SHP77 (cell line): Measurements from ENCODE around the gene RGMA.
"Not testable (repeated sequence)": the region's sequence is repeated elsewhere in the genome, so short reads cannot be mapped to it uniquely, and the experiment has no call there.

Experiments used
- DNase-seq, 2 experiments: peaks; one replicate each; lab custom pipeline; 2025; lab: John Stamatoyannopoulos, UW

Gene RGMA

DNA sequence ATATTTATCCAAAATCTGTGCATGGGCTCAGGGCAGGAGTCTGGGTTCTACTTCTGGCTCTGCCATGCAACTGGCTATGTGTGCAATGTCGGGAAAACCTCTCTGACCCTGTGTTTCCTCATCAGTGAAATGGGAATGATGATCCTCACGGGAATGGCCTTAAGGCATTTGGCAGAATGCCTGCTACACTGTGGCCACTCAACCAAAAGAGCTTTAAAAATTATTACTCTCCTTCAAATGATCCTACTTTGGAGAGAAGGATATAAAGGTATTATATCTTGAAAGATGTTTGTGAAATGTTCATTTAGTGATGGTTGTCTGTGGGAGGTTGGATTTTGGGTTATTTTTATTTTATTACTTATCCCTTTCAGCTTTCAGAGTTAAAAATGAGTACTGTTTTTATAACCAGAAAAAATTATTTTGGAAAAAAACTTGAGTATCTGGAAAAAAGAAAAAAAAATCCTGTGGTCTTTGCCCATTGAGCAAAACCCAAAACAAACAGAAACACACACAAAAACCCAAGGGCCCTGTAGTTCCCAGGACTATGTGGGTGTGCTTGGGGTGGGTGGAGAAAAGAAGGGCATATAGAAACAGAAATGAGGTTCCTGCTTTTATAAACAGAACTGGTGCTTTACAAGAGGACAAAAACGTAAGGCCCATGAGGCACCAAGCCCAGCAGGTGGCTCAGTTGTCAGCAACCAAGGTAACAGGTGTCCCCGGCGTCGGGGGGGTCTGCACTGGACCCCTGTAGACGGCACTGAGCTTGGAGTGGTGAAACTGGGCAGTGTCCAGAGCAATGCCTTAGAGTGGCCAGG, 22.0 kb downstream of the RGMA start:
- DNase-seq: no peak

DNA sequence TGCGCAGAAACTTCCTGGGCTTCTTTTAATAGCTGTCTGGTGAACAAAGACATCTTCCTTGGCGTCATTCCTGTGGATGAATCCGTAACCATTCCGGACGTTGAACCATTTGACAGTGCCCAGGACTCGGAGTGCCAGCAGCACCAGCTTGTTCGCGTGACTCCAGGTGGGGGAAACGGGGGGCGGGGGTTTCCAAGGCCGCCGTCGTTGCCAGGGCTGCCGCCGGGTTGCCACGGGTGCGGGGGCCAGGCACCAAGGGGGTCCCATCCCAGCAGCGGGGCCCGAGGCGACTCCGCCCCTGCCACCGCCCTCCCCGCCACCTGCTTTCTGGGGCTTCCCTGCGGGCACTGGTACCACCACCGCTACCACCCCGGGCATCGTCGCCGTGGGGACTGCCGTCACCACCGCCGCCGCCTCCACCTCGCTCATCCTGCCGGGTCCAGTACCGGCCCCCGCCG, 22.8 kb downstream of the RGMA start:
- no peak for DNase-seq

DNA sequence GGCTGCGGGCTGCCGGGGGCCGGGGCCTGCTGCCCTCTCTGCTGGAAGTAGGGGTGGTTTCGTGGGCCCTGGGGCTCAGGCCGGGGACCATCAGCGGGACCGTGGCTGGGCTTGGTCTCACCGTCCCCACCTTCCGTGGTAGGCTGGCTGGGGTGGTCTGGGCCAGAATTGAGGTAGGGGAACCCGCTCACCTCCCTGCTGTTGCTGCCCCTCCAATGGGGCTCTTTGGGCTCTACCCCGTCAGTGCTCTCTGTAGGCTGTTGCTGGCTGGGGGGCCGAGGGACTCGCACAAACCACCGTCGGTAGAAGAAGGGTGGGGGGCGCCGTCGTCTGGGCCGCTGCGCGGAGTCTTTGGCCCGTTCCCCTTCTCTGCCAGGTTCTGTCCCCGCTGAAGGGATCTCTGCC, 23.4 kb downstream of the RGMA start:
- no peak for DNase-seq

DNA sequence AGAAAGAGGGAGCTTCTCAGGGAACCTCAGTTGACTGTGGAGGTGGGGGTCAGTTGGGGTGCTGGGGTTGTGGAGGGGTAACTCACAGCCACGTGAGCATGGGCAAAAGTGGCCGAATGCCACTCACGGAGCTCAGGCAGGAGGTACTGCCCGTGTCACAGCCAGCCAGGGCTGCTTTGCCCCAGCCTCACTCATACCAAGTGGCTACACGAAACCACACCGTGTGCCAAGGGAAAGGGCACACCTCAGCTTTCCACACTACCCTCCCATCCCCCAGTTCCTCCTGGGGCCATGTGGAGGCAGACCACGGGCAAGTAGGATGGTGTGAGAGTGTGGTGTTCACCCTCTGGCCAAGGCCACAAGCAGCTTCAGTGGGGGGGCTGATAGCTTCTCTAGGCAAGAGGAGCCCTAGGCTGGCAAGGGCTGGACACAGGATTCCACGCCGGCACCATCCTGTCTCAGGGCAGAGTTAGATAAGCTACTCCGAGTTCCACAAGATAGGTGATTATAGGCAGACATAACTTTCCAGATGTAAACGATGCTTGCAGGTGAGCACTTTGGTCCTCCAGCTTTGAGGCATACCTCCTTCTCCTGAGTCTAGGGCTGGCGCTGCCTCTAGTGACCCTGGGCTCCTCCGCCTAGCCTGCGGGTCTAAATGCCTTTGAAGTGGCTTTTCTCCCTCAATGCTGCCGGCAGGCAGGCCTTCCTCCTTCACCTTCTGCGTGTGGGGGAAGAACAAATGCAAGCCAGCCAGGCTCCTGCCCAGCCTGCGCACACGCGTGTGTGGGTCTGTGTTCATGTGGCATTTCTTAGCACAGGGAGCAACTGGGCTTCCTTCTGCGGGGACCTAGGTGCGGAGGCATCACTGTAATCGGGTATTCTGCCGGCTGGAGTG, 25.0 kb downstream of the RGMA start:
- no peak for DNase-seq

DNA sequence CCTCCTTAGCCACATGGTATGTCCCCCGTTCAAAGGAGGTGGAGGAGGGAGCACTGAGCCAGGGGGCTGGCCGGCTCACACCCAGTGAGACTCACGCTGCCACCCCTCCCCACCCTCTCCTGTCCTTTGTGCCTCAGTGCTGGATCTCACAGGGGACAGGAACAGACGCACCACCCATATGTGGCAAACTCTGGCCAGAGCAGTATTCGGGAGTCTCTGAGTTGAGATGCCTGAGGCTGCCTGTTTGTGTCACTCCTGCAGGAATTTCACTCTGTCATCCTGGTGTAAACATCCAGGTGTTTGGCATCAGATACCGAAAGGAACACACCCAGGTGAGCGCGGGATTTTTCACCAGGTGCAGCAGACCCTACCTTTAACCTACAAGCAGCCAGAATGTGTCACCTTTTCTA, 25.7 kb downstream of the RGMA start:
- DNase-seq: no peak

DNA sequence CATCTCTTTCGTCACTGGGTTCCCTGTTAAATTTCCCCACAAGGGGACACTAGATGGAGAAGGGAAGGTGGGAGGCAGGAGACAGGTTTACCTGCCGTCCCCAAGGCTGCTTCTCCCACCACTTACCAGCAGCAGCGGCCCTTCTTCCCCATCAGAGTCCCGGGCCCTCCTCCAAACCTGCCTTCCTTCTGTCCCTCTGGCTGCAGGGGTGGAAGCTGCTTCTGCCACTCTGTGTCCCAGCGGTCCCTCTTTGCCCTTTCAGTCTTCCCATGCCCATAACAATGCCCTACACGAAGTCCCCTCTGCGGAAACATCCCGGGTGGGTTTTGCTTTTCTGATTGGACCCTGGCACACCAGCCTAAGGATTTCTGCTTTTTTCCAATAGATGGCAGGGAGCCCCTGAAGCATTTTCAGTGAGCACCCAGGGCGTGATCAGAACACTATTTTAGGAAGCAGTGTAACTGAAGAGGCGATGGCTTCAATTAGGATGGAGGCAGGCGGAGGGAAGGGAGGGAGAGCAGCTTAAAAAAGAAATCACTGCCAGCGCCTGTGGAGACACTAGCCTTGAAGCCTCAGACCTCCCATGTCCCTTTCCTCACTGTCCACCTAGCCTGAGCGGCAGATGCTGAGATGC, 26.3 kb downstream of the RGMA start:
- not testable (repeated sequence) for DNase-seq

DNA sequence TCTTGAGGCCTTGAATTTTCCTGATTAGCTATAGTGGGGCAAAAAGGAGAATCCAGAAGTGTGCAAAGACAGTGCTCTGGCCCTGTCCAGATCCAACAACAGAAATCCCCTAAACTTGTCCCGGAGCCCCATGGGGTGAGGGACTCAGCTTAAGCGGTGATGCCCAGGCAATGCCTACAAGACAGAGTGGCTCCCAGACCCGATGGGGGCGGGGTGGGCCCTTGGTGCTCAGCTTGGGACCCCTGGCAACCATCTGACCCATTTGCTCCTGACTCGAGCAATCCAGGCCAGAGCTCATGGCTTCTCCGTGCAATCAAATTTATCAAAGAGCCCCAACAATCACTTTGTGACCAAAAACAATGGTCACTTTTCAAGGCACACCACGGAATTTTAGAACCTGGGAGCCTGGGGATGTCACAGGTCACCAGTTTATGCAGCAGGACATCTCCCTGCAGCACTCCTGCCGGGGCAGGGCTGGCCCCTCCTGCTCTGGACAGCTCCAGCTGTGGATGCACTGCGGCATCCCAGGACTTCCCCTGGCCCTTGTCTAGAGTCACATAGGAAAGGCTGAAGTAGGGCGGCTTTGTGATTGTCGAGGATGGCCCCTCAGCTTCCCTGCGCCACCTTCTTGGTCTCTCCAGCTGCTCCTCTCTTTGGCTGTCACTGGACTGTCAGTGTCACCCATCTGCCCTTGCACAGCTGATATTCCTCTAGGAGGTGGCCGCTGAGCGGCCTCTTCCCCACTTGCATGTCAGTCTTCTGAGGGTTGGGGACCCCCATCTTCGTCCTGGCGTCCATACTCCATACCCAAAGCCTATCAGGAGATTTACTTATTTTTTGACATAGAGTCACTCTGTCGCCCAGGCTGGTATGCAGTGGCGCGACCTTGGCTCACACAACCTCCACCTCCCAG, 28.4 kb downstream of the RGMA start:
- no peak for DNase-seq

DNA sequence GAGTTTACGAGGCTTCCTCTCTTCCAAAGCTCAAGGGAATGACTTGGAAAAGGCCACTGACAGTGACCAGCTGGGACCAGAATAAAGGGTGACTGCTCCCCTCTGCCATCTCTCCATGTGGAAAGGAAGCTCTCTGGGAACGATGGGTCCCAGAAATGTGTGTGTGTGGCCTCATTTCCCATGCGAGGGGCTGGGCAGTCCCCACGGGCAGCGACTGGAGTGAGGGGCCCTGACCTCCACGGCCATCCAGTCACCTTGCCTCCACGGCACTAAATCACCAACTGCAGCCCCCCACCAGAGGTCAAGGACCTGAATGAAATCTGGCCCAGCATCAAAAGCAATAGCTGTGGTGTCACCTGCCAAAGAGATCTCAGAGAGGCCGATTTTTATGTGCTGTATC, 29.6 kb downstream of the RGMA start:
- DNase-seq: no peak

DNA sequence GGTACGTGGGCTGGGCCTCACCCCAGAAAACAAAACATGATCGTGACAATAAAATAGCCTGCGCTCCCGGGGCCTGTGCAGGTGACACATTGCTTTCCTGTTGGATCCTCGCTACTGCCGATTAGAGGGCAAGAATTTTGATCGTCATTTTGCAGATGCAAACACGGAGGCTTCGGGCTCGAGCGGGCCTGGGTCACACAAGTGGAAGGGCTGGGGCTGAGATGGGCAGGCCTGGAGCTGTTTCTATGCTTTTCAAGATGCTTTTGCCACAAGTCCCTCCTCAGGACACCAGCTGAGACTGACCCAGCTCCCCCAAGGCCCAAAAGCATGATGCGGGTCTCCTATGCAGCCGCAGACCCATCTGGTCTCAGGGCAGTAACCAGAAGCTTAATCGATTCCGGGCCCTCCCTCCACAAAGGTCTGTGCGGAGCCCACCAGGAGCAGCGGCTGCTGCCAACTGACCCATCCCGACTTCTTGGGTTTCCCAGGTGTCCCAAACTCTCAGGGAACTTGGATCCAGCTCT, 30.0 kb downstream of the RGMA start:
- no peak for DNase-seq

DNA sequence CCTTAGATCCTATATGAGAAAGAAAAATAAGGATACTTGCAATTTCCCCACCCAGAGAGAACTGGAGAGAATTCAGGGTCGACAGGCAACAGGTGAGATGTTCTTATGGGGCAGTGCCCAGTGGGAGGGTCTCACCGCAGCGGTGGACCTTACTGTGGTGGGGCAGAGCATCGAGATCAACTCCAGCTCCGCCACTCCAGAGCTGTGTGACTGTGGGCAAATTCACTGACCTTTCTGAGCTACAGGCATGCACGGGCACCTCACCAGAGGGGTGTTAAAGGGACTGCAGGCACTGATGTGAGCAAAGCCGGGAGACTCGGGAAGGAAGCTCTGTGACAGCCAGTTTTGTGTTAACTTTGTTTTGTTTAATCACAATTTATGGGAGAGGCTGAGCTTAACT, 30.9 kb downstream of the RGMA start:
- no peak for DNase-seq

DNA sequence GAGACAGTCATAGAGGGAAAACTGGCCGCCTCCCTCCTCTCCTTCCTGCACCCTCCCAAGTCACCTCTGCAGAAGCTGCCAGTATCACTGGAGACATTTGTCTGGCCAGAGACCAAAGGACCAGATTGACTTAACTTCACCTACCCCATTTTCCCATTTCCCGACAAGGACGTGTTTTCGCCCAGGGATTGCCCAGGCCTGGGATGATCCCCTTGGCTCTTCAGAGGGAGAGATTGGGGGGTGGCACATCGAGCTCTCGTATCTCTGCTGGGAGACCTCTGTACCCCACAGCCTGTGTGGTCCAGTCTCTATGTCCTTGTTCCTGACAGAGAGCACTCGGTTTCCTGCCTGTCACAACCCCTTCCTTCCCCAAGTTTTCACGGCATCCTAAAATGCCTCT, 31.4 kb downstream of the RGMA start:
- DNase-seq: no peak

DNA sequence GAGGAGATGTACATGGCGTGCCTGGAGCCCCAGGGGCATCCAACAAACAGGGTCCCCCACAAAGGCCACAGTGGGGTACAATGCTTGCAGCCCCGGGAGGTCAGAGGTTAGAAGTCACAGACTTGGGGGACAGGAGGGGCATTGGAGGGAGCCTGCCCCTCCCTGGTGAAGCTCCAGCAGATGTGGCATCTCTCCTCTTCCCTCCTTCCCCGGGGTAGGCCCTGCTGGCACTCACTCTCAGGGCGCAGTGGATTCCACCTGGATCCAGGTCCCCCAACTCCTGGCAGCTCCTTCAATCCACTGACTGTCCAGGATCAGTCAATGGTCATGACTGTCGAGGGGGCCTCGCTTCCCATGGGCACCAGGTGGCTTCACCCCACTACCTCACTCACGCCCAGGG, 32.2 kb downstream of the RGMA start:
- no peak for DNase-seq

DNA sequence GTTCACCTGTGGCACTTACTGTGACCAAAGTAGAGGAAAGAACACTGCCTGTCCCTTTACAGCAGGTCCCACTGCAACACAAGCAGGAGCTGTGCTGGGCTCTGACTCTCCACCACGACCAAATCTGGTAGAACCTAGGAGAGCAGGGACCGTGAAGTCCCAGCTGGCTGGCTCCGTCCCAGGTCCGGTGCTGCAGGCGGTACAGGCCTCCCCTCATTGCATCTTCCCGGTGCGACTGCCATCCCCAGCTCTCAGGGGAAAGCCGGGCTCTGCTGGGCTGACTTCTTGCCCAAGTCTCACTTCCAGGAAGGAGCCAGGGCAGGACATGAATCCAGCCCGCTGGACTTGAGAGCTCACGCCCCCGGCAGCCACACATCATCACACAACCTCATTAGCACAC, 33.8 kb downstream of the RGMA start:
- no peak for DNase-seq

DNA sequence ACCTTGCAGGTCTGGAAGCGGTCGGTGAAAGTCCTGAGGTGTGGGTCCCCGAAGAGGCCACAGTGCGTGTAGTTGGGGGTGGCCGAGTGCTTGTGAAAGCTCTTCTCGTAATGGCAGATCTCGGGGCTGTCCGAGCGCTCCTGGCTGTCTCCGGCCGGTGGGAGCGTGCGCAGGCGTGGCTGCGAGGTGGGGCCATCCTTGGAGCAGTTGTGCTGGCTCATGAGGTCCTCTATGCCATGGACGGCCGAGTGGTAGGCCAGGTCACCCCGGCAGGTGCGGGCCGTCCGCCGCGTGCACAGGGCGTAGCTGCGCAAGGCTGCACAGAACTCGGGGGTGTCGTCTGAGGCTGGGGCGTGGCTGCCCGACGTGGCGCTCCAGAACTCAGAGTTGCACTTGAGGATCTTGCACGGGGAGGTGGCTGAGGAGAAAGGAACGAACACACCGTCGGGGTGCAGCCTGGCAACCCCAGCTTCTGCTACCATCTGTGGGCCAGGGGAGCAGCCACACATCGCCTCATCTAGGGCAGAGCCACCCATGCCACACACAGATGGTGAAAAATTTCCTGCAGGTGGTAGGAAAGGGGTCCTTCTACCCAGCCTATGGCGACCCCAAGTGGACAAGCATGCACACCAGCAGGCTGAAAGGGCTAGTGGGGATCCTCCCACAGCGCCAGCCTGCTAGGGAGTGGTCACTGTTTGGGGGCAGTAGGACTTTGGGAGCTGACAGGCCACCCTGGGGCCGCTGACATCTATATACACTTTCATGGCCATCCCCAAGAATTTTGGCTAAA, 36.7 kb downstream of the RGMA start:
- DNase-seq: no peak

DNA sequence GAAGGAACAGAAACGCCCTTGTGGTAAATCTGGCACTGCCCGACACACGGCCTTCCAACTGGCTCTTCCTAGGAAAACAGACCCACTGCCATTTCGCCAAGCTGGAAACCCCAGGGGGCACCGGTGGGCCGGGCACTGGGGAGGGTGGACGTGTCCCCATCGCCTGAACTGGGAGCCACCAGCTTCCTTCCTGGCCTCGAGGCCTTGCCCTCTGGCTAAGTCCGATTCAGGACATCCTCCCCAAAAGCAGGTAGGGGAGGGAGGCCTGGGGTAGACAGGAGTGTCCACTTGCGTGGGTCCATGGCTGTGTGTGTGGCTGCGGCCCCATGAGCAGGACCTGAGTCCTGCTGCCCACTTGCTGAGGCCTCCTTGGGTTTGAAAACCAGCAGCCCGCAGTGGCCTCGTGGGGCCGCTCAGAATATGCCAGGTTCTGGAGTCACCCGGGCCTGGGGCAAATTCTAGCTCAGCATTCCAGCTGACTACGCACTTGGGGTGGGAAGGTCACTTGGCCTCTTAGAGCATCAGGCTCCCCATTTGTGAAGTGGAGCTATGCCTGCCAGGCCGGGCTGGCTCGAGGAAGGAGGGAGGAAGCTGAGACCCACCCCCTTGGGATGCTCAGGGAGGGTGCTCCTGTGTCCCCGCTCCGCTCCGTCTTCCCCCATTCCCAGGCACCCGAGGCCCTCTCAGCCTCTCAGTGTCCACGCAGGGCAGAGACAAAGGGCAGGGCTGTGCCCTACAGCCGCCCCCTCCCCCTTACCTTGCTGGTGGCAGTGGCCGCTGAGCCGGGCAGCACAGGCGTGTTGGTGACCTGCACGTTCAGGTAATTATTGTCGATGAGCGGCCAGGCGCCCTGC, 37.5 kb downstream of the RGMA start:
- DNase-seq: no peak

DNA sequence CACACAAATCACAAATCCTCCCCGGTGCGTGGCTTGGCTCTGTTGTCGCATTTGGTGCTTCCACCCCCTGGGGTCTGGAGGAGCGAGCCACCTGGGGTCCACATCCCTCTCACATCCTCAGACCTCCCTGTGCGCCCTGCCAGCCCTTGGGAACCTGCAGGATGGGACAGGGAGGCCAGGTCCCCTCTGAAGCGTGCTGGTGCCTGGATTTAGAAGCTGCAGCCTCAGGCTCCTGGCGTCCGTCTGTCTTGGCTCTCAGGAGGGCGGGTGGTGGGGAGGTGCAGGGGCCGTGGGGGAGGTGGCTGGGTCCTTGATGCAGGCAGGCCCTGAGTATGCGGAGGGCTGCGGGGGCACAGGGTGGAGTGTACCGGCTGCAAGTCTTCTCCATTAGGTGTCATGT, 38.4 kb downstream of the RGMA start:
- no peak for DNase-seq

DNA sequence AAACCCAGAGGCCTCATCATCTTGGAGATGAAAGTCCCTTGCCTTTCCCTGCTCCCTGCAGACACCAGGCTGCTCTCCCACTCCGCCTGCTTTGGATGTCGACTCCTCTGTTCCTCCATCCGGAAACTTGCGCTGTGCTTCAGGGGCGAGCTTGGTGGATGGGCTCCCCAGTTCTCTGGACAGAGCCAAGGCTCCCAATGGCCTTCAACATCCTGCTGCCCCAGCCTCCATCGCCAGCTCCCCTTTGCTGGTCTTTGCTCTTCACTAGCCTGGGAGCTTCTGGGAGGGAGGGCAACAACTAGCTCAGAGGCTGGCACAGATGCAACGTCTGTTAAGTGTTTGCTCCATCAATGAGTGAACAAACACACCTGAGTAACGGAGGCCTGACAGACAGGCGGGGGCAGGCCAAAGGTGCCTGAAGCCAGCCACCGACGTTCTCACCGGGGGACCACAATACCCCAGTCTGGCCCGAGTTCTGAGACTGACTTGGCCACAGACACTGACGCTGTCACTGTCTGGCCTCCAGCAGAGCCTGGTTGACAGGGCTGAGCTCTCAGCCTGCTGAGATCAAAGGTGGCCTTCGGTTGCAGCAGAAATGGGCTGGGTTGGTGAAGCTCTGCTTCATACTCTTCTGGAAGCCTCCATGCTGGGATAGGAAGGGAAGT, 39.0 kb downstream of the RGMA start:
- DNase-seq: no peak

DNA sequence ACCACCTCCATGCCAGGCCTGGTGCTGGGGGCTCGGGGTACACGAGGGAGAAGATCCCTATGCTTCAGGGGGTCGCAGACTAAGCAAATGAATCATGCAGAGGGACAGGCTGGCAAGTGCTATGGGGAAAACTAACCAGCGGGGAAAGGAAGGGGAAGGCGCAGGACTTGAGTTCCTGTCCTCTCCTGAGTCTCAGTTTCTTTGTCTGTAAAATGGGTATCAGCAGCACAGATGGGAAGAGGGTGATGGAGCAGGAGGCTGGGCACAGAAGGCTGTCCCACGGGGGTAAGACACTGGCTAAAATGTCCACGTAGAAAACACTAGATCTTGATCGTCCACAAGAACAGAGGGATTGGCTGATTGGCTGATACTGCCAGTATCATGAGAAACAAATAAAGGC, 39.8 kb downstream of the RGMA start:
- no peak for DNase-seq

DNA sequence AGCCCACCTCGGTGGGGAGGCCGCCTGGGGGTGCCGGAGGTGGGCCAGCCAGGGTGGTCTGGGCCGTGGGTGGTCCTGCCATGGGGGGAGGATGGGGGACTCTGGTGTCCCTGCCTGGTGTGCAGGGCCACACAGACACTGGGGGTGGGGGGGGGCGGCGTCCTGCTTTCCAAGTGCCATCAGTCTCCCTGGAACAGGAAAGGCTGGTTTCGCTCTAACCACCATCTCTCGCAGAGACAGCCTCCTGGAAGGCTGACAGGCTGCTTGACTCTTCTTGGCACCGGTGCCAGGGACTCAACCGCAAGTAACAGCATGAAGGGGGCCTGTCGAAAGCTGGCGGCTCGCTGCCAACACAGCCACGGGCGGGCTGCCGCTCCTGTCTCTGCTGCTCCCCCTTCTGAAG, 40.3 kb downstream of the RGMA start:
- DNase-seq: no peak
